NCI-H748 treated with DMSO at 0.1 percent for 48 hours (cell line): ENCODE results near the gene SLC10A1.
"Not testable (repeated sequence)": the region's sequence is repeated elsewhere in the genome, so short reads cannot be mapped to it uniquely, and the experiment has no call there.

Experiments
- DNase-seq: peaks from one replicate; lab custom pipeline; 2025; lab: John Stamatoyannopoulos, UW

The SLC10A1 gene

GRCh38 chr14:69769623-69770022 lies 27.4 kb downstream of the SLC10A1 start:
- no peak for DNase-seq

DNA sequence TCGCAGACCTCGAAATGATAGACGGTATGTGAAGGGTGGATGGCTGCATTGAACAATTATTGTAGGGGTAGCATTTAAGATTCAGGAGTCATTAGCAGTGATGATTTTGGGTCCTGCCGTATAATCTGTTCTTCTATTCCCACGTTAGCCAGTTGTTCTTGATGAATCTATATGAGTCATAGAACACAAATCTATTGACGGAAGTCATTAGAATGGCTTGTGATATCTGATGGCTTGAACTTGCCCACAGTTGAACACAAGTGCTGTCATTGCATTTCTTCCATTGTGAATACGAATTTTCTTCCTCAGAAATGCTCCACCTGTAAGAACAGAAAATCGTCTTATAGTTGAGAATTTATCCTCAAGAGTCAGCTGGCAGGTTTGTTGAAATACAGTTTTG lies 28.2 kb downstream of the SLC10A1 start:
- DNase-seq, result no peak

- DNase-seq, result peak; percentile 82
Measured at GRCh38 chr14:69767369-69767999, 29.6 kb downstream of the SLC10A1 start.

GRCh38 chr14:69766984-69767368 lies 30.1 kb downstream of the SLC10A1 start, which contains the start of gene SRSF5:
Gene SRSF5, plus strand, starts transcription at chr14:69767142. Its CDS starts 1,015 bp downstream, at chr14:69768157.
- peak; percentile 87 for DNase-seq

DNA sequence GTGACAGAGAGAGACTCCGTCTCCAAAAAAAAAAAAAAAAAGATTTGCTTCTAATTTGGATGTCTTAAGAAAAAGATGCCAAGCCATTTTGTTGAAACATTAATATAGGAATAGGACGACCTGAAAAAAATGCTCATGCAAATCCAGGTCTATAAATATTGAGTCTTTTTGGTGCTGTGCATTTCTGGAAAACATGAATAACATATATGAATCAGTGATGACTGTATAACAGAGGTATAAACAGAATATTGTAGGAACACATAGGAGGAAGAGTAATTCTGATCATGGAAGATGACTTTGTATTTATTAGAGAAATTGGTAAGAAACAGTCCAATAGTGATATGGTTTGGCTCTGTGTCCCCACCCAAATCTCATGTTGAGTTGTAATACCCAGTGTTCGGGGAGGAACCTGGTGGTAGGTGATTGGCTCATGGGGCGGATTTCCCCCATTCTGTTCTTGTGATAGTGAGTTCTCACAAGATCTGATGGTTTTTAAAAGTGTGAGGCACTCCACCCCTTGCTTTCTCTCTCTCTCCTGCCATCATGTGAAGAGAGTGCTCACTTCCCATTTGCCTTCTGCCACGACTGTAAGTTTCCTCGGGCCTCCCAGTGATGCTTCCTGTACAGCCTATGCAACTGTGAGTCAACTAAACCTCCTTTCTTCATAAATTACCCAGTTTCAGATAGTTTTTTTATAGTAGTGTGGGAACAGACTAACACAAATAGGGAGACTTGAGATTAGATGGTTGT lies 33.1 kb downstream of the SLC10A1 start:
- DNase-seq, result no peak

GRCh38 chr14:69760810-69761209 lies 36.2 kb downstream of the SLC10A1 start:
- no peak for DNase-seq

DNA sequence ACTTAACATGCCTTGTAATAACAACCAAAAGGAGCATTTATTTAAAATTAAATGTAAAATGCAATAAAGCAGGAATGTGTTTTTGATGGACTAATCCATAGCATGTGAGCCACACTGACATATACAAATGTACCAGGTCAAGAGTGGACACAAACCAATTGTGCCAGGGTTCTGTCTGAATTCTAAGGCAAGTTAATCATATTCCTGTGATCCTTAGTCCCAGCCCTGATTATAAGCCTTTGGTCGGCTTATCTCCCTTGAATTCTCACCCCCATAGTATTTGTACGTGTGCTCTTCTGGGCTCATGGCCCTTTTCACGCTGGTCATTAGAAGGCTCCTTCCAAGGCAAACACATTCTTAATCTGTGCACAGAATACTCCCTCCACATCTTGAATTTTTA lies 40.7 kb downstream of the SLC10A1 start:
- DNase-seq, result no peak

DNA sequence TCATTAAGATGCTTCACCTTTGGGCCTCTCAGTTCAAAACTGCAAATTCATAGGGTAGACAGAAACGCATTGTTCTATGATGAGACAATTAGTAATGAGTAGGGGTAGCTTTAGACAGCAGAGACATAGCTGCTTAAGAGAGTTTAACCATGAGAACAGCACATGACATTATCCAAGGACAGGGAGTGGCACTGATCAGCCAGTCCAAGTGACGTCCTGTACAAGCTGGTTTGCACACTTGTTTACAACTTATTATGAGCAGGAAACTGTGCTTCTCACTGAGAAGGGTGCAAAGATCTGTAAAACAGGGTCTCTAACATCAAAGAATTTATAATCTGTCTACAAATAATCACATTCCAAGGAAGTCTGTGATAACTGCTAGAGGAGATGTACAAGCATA lies 41.3 kb downstream of the SLC10A1 start:
- no peak for DNase-seq

DNA sequence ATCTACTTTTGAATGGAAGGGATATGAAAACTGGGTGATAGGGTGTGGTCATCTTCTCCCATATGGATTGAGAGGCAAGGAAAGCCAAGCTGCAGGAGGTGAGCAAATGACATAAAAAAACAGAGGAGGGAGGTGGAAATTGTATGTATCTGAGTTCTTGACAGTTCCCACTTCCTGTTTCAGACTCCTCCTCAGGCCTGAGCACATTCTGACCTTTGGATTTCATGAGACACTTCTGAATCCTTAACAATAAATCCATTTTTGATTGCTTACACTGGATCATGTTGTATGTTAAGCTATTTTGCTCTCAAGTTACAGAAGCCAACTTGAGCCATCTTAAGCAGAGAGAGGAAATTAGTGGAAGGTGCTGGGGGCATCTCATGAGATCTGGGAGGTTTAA lies 41.7 kb downstream of the SLC10A1 start:
- no peak for DNase-seq

- no peak for DNase-seq
Measured at GRCh38 chr14:69754487-69754886, 42.6 kb downstream of the SLC10A1 start.

GRCh38 chr14:69753860-69754259 lies 43.2 kb downstream of the SLC10A1 start:
- DNase-seq, result no peak

DNA sequence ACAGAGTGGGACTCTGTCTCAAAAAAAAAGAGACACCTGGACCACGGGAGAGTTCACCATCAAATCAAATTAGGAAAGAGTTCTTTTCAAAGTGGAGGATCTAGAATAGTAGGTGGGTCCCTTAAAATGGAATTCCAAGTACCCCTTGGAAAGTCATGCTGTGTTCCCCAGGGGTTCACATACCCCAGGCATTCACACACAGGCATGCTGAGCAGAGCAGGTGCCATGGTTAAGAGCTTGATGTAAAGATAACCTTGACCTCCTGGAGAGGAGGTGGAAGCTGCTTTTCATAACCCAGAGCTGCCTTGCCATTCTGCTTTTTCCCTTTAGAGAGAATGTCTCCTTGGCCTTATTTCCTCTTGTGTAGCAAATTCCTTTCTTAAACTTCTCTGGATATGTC lies 44.3 kb downstream of the SLC10A1 start:
- no peak for DNase-seq

DNA sequence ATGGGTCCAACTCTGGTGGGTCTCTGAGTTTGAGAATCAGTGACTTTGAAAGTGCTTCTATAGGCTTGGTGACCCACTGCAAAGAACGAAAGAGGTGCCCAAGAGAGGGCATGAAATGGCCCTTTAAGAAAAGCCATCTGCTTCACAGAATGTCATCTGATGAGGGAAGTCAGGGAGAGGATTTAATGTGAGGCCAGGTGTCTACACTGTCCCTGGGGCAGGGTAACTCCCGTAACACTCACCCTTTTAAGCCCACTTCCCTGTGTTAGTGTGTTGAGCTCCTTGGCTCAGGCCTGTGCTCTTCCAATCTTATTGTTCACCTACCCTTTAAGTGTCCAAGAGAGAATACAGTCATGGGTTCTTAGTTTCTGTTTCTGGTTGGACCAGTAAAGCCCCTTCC lies 46.5 kb downstream of the SLC10A1 start:
- peak; percentile 91 for DNase-seq

- DNase-seq, result no peak
Measured at GRCh38 chr14:69749956-69750355, 47.1 kb downstream of the SLC10A1 start.

DNA sequence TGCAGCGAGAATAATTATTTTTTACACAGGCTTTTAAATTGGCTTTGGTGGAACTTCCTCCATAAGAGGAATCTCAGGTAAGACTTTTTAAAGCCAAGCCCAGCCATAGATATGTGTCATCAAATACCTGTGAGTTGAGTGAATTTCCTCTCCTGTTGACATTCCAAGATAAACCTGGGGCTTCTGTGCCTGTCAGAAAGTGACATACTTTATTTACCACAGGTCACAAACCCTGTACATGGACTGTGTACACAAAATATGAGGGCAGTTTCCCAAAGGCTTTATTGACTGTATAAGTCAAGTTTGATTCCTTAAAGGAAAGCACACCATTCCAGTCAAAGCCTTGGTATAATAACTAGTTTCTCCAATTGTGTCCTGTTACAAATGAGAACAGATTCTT lies 56.0 kb downstream of the SLC10A1 start:
- no peak for DNase-seq

GRCh38 chr14:69736405-69736804 lies 60.6 kb downstream of the SLC10A1 start:
- DNase-seq, result not testable (repeated sequence)

- DNase-seq, result not testable (repeated sequence)
Measured at GRCh38 chr14:69731919-69732598, 65.0 kb downstream of the SLC10A1 start.

- no peak for DNase-seq
Measured at GRCh38 chr14:69727860-69728259, 69.2 kb downstream of the SLC10A1 start.

- DNase-seq, result peak; percentile 40
Measured at GRCh38 chr14:69726761-69727511, 70.1 kb downstream of the SLC10A1 start.
